COLO829 (cell line): ENCODE data around the gene C2orf42.
"Not testable (repeated sequence)": the region's sequence is repeated elsewhere in the genome, so short reads cannot be mapped to it uniquely, and the experiment has no call there.

Experiments used
- DNase-seq: peaks from one replicate; pipeline ENCODE4 v3.0.0; 2012; ENCODE audit warnings: low spot score

The C2orf42 gene

GRCh38 chr2:70102323-70102905 is 88.4 kb downstream of the C2orf42 start:
- DNase-seq, result not testable (repeated sequence)

- not testable (repeated sequence) for DNase-seq
These were observed 89.1 kb downstream of the C2orf42 start for GRCh38 chr2:70101686-70102085.

- DNase-seq, result no peak
These were observed 89.6 kb downstream of the C2orf42 start for GRCh38 chr2:70101174-70101573.
